ENCODE data around the gene MEGF11.
A peak's percentile ranks its signal among the peaks of the same experiment; 100 is the strongest.

DNA sequence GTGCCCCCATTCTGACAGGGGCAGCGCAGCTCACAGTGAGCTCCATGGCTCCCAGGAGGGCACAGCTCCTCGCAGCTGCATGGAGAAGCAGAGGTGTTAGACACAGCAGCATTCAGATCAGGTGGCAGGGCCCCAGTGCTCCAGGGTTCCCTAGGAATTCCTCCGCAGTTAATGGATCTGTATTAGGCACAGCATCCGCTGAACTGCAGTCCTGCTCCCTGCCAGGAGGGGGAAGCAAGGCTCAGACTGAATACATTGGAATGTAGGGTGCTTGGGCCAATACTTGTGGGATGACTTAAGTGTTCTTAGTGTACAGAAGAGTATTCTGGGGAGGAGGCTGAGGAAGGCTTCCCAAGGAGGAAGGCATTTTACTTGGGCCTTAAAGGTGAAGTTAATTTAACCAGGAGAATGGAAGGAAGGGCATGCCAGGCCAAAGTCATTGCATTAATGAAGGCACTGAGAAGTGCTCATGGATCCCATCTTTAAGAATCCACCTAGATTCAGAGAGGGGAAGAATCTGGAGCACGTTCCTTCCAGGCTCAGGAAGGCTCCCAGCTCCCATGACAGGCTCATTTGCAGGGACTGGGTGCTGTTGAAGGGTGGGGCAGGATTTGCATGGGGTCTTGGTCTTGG is 272.6 kb downstream of the MEGF11 start:
- TF ChIP-seq, protein P1, sequence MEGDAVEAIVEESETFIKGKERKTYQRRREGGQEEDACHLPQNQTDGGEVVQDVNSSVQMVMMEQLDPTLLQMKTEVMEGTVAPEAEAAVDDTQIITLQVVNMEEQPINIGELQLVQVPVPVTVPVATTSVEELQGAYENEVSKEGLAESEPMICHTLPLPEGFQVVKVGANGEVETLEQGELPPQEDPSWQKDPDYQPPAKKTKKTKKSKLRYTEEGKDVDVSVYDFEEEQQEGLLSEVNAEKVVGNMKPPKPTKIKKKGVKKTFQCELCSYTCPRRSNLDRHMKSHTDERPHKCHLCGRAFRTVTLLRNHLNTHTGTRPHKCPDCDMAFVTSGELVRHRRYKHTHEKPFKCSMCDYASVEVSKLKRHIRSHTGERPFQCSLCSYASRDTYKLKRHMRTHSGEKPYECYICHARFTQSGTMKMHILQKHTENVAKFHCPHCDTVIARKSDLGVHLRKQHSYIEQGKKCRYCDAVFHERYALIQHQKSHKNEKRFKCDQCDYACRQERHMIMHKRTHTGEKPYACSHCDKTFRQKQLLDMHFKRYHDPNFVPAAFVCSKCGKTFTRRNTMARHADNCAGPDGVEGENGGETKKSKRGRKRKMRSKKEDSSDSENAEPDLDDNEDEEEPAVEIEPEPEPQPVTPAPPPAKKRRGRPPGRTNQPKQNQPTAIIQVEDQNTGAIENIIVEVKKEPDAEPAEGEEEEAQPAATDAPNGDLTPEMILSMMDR (IDR thresholded peaks at IDR 0.05; ENCODE audit: low read length): peak; percentile 65; the same call in 1 of the 2 replicates
- TF ChIP-seq EZH2 (IDR thresholded peaks at IDR 0.05; ENCODE audit: borderline replicate concordance, low read length): no peak
